Middle frontal gyrus (tissue), 1 donor: ENCODE data around the gene ARHGEF17.
A peak's percentile ranks its signal among the peaks of the same experiment; 100 is the strongest.

Experiments used
- DNase-seq: peaks from one replicate; pipeline ENCODE4 v3.0.0-alpha.2; 2015; ENCODE audit warnings: low spot score; ENCODE audit errors: extremely low spot score

The ARHGEF17 gene

DNA sequence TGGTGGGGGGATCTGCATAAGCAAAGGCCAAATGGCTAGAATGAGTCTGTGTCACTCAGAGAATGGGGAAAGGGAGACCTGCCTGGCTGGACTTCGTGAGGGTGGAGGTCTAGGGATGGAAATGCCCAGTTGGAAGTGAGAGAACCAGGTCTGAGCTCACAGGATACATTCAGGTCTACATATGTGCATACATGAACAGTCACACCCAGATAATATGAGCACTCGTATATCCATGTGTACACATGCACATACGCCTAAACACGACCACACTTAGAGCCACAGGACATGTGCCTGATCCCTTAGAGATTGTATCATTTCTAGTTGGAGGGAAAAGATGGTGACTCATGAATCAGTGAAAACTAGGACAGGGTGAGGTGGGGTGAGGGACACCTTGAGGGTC is 47.0 kb downstream of the ARHGEF17 start:
- no peak for DNase-seq

GRCh38 chr11:73356979-73357860 is 49.1 kb downstream of the ARHGEF17 start:
- DNase-seq, result no peak

DNA sequence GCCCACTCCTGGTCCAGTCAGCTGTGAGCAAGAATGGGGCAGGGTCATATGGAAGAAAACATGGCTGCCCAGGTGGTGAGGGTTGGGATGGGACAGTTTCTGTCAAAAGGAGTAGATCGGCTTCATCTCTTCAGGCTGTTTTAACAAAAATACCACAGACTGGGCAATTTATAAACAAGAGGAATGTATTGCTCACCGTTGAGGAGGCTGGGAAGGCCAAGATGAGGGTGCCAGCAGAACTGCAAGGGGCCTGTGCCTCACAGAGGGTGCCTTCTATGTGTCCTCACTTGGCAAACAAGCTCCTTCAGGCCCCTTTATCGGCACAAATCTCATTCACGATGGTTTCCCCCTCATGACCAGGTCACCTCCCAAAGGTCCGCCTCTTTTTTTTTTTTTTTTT is 50.0 kb downstream of the ARHGEF17 start:
- DNase-seq, result no peak

GRCh38 chr11:73359341-73359740 is 51.3 kb downstream of the ARHGEF17 start:
- DNase-seq, result no peak

- DNase-seq, result no peak
Observed at GRCh38 chr11:73359930-73360742, 52.1 kb downstream of the ARHGEF17 start.

- no peak for DNase-seq
Observed at GRCh38 chr11:73360743-73361369, 52.8 kb downstream of the ARHGEF17 start.

- no peak for DNase-seq
Observed at GRCh38 chr11:73361953-73362776, 54.1 kb downstream of the ARHGEF17 start.

DNA sequence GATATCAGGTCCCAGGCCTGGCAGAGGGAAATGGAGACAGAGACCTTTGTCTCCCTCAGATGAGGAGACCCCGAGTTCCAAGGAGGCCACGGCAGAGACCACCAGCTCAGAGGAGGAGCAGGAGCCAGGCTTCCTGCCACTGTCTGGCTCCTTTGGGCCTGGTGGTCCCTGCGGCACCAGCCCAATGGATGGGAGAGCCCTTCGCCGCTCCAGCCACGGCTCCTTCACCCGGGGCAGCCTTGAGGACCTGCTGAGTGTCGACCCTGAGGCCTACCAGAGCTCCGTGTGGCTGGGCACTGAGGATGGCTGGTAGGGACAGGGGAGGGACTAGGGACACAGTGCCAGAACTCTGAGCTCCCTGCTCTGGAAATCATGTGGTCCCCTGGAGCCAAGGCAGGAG is 55.1 kb downstream of the ARHGEF17 start:
- DNase-seq, result no peak

- DNase-seq, result no peak
Observed at GRCh38 chr11:73365352-73366264, 57.5 kb downstream of the ARHGEF17 start.

DNA sequence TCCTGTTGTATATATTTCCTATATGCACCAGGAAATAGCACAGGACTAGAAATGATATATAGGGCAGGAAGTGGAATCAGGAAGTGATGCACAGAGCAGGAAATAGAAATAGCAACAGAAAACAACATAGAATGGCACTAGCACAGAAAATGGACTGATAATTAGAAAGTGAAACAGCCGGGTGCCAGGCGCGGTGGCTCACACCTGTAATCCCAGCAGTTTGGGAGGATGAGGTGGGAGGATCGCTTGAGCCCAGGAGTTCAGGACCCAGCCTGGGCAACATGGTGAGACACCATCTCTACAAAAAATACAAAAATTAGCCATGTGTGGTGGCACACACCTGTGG is 58.2 kb downstream of the ARHGEF17 start:
- DNase-seq, result no peak

DNA sequence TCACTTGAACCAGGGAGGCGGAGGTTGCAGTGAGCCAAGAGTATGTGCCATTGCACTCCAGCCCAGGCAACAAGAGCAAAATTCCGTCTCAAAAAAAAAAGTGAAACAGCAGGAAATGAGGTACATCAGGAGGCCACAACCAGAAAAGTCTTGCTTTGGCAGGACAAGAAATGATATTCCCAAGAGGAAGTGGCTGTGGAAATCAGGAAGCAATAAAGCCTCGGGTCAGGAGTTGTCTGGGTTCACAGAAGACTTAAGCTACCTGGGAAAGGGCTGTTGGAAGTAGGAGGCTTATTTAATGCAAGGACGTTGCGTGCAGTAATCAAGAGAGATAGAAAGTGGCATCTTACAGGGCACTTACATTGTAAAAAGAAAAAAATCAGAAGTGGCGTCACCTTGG is 58.9 kb downstream of the ARHGEF17 start:
- DNase-seq, result no peak

GRCh38 chr11:73367482-73368024 is 59.5 kb downstream of the ARHGEF17 start:
- DNase-seq, result no peak

- no peak for DNase-seq
Observed at GRCh38 chr11:73372375-73372993, 64.4 kb downstream of the ARHGEF17 start.

- no peak for DNase-seq
Observed at GRCh38 chr11:73374151-73374550, 66.1 kb downstream of the ARHGEF17 start.

DNA sequence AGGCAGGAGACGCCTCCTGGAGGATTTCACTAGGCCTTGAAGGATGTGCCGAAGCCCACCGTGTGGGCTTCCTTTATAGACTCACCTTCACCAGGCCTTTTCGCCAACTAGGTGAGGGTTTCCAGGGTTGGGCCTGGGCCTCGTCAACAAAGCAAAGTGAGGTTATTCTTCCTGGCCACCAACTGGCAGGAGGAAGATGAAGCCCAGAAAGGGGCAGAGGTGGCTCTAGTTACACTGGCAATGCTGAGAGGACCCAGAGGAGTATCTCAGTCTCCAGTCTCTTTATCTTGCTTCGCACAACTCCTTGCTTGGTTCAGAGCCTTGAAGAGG is 67.7 kb downstream of the ARHGEF17 start:
- DNase-seq, result no peak

GRCh38 chr11:73376160-73376802 is 68.2 kb downstream of the ARHGEF17 start, which contains the start of gene RELT:
TSS of gene RELT (plus strand) at chr11:73376399. CDS start at chr11:73389137, 12,738 bp downstream.
- DNase-seq, result peak; percentile 76

DNA sequence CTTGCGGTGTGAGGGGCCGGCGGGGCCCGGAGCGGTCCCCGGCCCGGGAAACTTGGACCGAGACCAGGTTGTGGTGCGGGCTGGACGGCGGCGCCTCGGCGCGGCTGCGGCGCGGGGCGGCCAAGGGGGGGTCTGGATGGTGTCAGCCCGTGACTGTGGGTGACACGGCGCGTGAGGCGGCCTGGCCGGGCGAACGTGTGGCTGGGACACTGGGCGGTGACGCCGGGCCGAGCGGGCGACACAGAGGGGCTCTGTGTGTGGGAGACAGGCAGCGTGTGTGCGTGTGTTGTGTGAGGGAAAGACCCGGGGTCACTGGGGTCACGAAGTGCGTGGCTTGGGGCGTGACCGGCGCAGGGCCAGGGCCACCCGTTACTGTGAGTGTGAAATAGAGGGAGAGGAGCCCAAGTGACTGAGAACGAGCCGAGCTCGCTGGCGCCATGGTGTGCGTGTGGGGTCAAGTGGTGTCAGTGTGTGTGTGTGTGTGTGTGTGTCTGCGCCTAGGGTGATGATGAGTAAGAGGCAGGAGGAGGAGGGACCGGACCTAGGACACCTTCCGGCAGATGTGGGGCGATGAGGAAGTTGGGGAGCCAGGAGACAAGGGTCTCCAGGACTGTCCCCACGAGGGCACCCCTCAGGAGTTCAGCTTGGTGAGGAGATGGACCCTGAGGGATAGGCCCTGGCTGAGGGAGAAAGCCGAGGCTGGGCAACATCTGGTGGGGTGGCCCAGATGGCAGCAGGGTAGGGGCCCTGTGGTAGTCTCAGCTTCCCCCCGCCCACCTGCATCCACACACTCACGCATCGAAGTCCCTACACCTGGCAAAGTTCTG is 68.9 kb downstream of the ARHGEF17 start:
- DNase-seq, result no peak
